Measurements from ENCODE around the gene MAT2A. TPM values are rescaled to one million over a fixed set of nuclear protein-coding genes. Genes with fewer than 3 reads are reported as not detected.

The MAT2A gene
- total RNA-seq, 4 donors from 2014 or later = 223 to 1,046 (median 437) TPM

- TF ChIP-seq CTCF (IDR thresholded peaks at IDR 0.05) = no peak
- DNase-seq (ENCODE audit: low spot score) (no peak), ATAC-seq (ENCODE audit: low FRiP score) (no peak)
These were observed 54.1 kb downstream of the MAT2A start for GRCh38 chr2:85593023-85593422.

Small RNA genes within 50 kb of the gene (small RNA-seq; reads per million reads assigned to genes)
- not detected for gene RN7SL126P

Other genes with a start within 250 kb of the MAT2A start
- 100 to 1,000 TPM; 112 to 151 (median 128) TPM for gene TGOLN2, start 211.2 kb upstream of the MAT2A start, total RNA-seq
- gene RETSAT, start 184.6 kb upstream of the MAT2A start, total RNA-seq = 100 to 1,000 TPM; 153 to 436 (median 303) TPM
- gene ELMOD3, start 184.4 kb upstream of the MAT2A start, total RNA-seq = 10 to 100 TPM; 42.2 to 83.8 (median 67.9) TPM
- gene CAPG, start 128.8 kb upstream of the MAT2A start, total RNA-seq = 100 to 1,000 TPM in 2 of 4 donors, 10 to 100 TPM in 2; 32.3 to 190 (median 99.5) TPM
- gene SH2D6, start 120.5 kb upstream of the MAT2A start, total RNA-seq = not detected
- 10 to 100 TPM; 24.7 to 44.1 (median 39.8) TPM for gene GGCX, start 22.3 kb downstream of the MAT2A start, total RNA-seq
- gene VAMP8, start 38.4 kb downstream of the MAT2A start, total RNA-seq = 10 to 100 TPM; 23.3 to 48.7 (median 46.1) TPM
- gene VAMP5, start 45.3 kb downstream of the MAT2A start, total RNA-seq = 100 to 1,000 TPM in 1 of 4 donors, 10 to 100 TPM in 3; 51.4 to 116 (median 85.0) TPM
- 100 to 1,000 TPM in 3 of 4 donors, 10 to 100 TPM in 1; 94.7 to 216 (median 144) TPM for gene RNF181, start 56.6 kb downstream of the MAT2A start, total RNA-seq
- gene TMEM150A, start 63.5 kb downstream of the MAT2A start, total RNA-seq = 10 to 100 TPM; 20.1 to 38.7 (median 25.5) TPM
- gene C2orf68, start 72.9 kb downstream of the MAT2A start, total RNA-seq = 10 to 100 TPM in 3 of 4 donors, 1 to 10 TPM in 1; 7.9 to 19.5 (median 12.8) TPM
- 10 to 100 TPM; 40.1 to 61.5 (median 49.0) TPM for gene USP39, start 77.0 kb downstream of the MAT2A start, total RNA-seq
- gene SFTPB, start 129.0 kb downstream of the MAT2A start, total RNA-seq = under 1 TPM in 1 of 4 donors, not detected in 3; 0.25 TPM
- 1 to 10 TPM; 1.0 to 5.5 (median 4.3) TPM for gene GNLY, start 155.2 kb downstream of the MAT2A start, total RNA-seq
- gene ATOH8, start 214.8 kb downstream of the MAT2A start, total RNA-seq = 100 to 1,000 TPM in 1 of 4 donors, 10 to 100 TPM in 3; 17.1 to 210 (median 45.9) TPM

Data from omental fat pad (tissue), 4 donors.